ENCODE measurements around the gene CTIF.

Gene CTIF

GRCh38 chr18:48682768-48683167 lies 143.9 kb downstream of the CTIF start:
- DNase-seq (ENCODE audit: low read depth): no peak

GRCh38 chr18:48683197-48683596 lies 144.4 kb downstream of the CTIF start:
- DNase-seq (ENCODE audit: low read depth): no peak

- no peak for DNase-seq (ENCODE audit: low read depth)
Observed at GRCh38 chr18:48683661-48684060, 144.8 kb downstream of the CTIF start.

- DNase-seq (ENCODE audit: low read depth): no peak
Observed at GRCh38 chr18:48687346-48688042, 148.7 kb downstream of the CTIF start.

DNA sequence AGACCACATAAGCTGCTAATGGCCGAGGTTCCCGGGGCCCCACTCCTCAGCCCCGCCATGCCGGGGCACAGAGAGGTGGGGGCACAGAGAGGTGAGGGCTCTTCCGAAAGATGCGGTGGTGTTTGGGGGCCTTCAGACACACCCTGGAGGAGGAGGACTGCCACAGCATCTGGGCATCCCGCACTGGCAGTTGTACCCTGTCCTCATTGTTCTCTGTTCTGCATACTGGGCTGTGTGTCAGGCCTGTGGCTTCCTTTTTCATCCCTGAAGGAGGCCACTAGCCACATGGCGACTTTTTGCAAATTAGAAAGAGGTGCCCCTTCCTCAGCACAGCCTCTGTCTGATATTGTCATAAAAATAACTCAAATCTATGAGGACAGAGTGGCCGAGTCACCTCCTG lies 150.1 kb downstream of the CTIF start:
- no peak for DNase-seq (ENCODE audit: low read depth)

DNA sequence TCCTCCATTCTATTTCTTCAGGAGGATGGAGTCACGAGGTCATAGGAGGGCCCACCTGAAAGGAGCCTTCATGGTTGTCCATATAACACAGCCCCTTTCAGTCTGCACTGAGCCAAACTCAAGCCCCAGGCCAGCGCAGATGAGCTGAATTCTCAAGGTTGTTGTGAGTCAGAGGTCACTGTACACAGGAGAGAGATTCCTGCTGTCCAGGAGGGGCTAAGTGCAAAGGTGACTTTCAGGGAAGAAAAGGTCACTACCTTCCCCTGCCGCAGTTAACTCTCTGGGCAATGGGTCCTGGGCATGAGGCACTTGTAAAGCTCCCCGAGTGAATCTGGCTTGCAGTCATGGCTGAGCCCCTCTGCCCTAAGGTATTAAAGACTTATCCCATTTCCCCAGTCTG lies 150.7 kb downstream of the CTIF start:
- DNase-seq (ENCODE audit: low read depth): no peak

DNA sequence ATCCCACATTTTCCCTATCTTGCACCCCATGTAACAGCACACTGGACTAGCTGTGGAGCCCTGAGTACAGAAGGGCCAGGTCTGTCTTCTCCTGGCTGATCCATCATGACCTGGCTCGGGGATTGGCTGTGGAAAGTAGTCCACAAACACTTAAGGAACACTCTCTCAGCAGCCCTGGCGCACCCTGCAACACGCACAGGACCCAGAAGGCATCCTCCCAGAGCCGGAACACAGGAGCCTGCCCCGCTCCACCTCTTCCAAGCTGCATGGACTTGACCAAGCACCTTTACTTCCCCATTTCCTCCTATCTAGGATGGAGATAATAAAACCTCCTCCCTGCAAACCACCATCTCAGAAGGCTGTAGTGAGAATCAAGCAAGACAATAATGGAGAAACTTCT lies 151.7 kb downstream of the CTIF start:
- DNase-seq (ENCODE audit: low read depth): no peak

DNA sequence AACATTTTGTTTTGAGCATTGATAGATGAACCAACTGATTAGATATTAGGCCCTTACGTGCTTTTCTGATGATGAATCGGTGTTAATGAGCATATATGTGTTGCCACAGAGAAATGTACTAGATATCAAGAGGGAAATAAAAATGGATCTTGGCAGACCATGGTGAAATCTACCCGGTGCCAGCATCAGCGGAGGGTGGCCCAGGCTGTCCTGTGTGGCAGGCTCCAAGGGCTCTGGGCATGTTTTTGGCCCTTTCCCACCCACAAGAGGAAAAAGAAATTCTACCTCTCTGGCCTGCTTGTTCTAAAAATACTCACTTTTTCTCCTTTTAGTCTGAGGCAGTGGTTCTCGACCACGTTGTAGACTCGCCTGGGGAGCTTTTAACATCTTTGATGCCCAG lies 154.2 kb downstream of the CTIF start:
- no peak for DNase-seq (ENCODE audit: low read depth)

DNA sequence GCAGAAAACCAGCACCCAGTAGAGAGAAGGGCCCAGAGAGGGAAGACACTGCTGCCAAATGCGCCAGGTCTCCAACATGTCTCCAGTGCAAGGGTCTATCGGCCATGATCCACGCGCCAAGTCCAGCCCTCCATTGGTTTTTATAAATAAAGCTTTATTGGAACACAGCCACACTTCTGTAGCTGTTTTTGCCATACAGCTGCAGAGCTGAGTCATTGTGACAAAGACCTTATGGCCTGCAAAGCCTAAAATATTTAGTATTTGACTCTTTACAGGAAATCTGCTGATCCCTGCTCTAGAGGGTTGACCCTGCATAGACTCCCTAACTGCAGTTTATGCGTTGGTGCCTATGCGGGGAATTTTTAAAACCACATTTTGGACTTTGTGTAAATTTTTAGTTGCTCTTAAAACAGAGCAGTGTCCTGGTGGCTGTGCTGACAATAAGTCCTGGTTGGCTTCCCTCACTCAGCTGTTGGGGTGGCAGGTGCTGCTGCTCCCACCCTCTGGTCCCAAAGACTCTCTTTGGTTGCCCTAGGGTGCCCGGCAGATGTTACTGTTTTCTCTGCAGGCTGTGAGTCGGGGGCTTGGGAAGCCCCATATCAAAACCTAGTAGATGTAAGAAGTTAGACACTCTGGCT lies 154.9 kb downstream of the CTIF start:
- DNase-seq (ENCODE audit: low read depth): no peak

- no peak for DNase-seq (ENCODE audit: low read depth)
Observed at GRCh38 chr18:48694295-48694694, 155.5 kb downstream of the CTIF start.

DNA sequence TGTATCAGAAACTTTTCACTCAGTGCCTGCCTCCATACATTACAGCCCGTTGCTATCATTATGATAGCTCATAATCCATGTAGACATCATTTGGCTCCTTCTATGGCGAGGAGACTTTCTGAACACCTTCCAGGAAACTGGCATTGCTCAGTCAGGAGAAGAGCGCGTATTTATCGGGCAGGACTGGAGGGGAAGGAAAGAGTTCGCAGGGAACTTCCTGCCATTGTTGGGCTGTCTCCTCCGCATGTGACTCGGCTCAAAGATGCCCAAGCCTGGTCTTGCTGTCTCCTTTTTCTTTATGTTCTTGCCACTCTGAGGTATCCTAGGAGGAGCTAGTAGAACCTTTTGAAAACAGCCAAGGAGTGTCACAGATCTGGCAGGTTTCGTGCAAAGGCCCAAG lies 156.8 kb downstream of the CTIF start:
- no peak for DNase-seq (ENCODE audit: low read depth)

- DNase-seq (ENCODE audit: low read depth): no peak
Observed at GRCh38 chr18:48696218-48696617, 157.4 kb downstream of the CTIF start.

DNA sequence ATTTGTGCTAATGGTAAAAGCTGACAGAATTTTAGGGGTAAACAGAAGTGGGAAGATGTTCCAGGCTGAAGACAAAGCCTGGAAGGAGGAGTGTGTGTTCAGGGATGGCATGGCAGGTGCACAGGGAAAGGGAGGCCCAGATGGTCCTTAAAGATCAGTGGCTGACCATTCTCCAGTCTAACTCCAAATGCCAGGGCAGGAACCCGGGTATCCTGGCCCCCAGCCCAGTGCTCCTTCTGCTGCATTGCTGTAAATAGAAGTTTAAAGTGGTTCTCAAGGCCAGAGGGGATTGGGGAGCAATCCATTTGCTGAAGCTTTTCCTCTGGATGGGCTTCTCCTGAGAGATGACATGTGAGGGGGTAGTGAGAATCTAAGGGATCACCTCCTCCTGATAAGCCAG lies 158.6 kb downstream of the CTIF start:
- no peak for DNase-seq (ENCODE audit: low read depth)

GRCh38 chr18:48698707-48699106 lies 159.9 kb downstream of the CTIF start:
- DNase-seq (ENCODE audit: low read depth): no peak

GRCh38 chr18:48699761-48700160 lies 160.9 kb downstream of the CTIF start:
- no peak for DNase-seq (ENCODE audit: low read depth)

DNA sequence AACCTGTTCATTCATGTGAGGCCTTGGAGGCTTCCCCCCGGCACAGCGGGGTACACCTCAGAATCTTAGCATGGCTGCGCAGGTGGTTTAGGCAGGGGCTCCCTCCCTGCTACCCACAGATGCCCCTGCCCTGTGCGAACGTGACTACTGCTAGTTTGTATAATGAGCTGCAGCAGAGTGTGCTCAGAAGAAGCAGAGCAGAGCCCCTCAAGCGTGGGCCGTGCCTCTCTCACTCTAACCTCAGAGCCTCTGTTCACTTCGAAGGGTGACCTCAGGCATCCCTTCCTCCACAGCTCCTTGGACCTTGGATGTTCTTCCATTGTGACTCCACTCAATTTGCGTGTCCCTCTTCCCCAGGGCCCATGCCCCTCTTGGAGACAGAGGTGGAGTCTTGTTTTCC lies 161.6 kb downstream of the CTIF start:
- DNase-seq (ENCODE audit: low read depth): no peak

DNA sequence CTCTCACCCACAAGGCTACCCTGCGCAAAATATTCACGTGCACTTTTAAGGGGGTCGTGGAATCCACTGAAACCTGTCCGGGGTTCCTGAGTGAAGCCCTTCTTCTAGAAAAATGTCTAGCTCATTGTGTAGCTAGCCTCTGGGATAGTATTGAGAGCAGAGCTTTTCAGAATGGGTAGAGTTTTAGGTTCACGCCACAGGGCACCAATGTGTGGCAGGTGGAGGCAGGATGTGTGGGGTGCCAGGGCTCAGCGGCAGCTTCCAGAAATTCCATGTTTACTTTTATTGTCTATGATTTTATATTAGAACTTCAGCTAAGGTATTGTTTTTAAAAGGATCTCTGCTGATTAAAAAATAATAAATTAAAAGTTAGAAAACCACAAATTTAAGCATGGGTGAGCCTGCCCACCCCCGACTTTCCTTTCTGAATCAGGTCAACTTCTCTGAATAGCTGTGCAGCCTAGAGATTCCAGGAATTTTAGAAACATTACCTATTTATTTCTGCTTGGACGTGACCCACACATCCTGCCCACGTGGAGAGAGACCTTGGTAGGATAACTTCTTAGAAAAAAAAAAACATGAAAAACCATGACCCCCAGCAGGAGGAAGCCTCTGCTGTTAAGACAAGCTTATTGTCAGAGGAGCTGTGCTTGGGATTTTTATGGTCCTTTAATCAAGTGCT lies 163.7 kb downstream of the CTIF start:
- no peak for DNase-seq (ENCODE audit: low read depth)

- DNase-seq (ENCODE audit: low read depth): no peak
Observed at GRCh38 chr18:48703028-48703386, 164.2 kb downstream of the CTIF start.

DNA sequence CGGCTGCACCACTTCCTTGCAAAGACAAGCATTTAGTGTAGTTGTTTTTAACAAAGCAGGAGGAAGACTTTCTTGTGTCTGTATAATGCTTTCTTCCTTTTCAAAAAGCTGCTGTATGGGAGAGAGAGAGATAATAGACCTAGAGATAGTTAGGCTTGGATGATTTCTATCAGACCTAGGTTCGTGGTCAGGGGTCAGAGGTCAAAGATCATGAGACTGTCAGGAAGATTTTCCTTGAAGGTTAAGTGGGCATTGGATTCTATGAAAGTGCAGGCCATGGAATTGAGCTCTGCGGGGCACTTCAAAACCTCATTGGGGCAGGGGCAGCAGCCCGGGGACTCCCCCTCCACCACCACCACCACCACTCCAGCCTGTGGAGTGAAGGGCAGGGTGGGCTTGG lies 164.6 kb downstream of the CTIF start:
- no peak for DNase-seq (ENCODE audit: low read depth)

DNA sequence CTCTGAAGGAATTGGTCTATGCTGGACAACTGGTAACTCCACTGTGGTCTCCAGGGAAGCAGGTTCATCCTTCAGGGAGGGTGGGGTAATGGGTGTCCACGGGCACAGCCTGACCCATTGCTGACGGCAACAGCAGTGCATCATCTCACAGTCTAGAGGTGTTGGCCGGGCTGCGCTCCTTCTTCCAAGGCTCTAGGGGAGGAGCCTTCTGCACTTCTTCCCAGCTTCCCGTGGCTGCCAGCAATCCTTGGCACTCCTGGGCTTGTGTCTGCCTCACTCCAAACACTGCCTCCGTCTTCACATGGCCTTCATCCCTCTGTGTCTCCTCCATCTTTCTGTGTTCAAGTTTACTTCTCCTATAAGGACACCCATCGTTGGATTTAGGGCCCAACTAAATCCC lies 166.2 kb downstream of the CTIF start:
- no peak for DNase-seq (ENCODE audit: low read depth)

DNA sequence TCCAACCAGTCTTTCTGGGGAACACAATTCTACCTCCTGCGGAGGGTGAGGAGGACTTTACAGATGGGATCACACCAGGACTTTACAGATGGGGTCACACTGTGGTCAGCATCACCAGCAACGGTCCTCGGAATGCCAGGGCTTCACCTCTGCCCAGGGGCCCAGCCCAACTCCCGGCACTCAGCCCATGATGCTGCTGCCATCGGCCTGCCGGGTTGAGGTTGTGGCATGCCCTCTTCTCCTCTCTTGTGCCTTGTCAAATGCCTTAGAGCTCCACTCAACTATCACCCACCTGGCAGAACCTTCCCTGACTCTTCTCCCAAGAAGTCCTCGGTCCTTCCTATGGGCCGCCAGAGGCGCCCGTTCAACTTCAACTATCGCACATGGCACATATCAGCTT lies 166.7 kb downstream of the CTIF start:
- no peak for DNase-seq (ENCODE audit: low read depth)

GRCh38 chr18:48706731-48707130 lies 167.9 kb downstream of the CTIF start:
- DNase-seq (ENCODE audit: low read depth): no peak

- no peak for DNase-seq (ENCODE audit: low read depth)
Observed at GRCh38 chr18:48707636-48708296, 168.9 kb downstream of the CTIF start.
